Stimulated activated CD8-positive, alpha-beta memory T cell treated with anti-CD3 and anti-CD28 coated beads, Interleukin-7, amount 100 ng/mL, for 24 hours (primary cell): ENCODE data around the gene VAV3.
"Not testable (repeated sequence)": the region's sequence is repeated elsewhere in the genome, so short reads cannot be mapped to it uniquely, and the experiment has no call there.

ENCODE experiments used
- DNase-seq: peaks from one replicate; pipeline ENCODE4 v3.0.0-alpha.2; 2020; ENCODE audit warnings: low read depth

VAV3 gene

GRCh38 chr1:107733401-107733800 lies 231.6 kb downstream of the VAV3 start:
- DNase-seq, result not testable (repeated sequence)

- DNase-seq, result no peak
Observed at GRCh38 chr1:107727866-107728265, 237.1 kb downstream of the VAV3 start.

- DNase-seq, result no peak
Observed at GRCh38 chr1:107726860-107727259, 238.1 kb downstream of the VAV3 start.

- DNase-seq, result no peak
Observed at GRCh38 chr1:107724648-107725047, 240.3 kb downstream of the VAV3 start.

GRCh38 chr1:107720210-107720609 lies 244.8 kb downstream of the VAV3 start:
- DNase-seq, result not testable (repeated sequence)

GRCh38 chr1:107710005-107710404 lies 255.0 kb downstream of the VAV3 start:
- DNase-seq, result no peak

GRCh38 chr1:107707111-107707510 lies 257.9 kb downstream of the VAV3 start:
- no peak for DNase-seq

GRCh38 chr1:107706182-107706581 lies 258.8 kb downstream of the VAV3 start:
- DNase-seq, result no peak

- DNase-seq, result no peak
Observed at GRCh38 chr1:107704911-107705310, 260.1 kb downstream of the VAV3 start.

GRCh38 chr1:107702946-107703571 lies 261.9 kb downstream of the VAV3 start:
- DNase-seq, result no peak

- DNase-seq, result not testable (repeated sequence)
Observed at GRCh38 chr1:107700651-107701050, 264.3 kb downstream of the VAV3 start.

- no peak for DNase-seq
Observed at GRCh38 chr1:107698161-107698560, 266.8 kb downstream of the VAV3 start.

- DNase-seq, result no peak
Observed at GRCh38 chr1:107695341-107695740, 269.6 kb downstream of the VAV3 start.

GRCh38 chr1:107692580-107693345 lies 272.2 kb downstream of the VAV3 start:
- no peak for DNase-seq

- DNase-seq, result no peak
Observed at GRCh38 chr1:107691540-107691939, 273.4 kb downstream of the VAV3 start.

GRCh38 chr1:107690491-107690890 lies 274.5 kb downstream of the VAV3 start:
- DNase-seq, result no peak

- DNase-seq, result no peak
Observed at GRCh38 chr1:107689733-107690132, 275.2 kb downstream of the VAV3 start.

GRCh38 chr1:107689159-107689558 lies 275.8 kb downstream of the VAV3 start:
- no peak for DNase-seq

- DNase-seq, result no peak
Observed at GRCh38 chr1:107687849-107688753, 276.9 kb downstream of the VAV3 start.

- DNase-seq, result no peak
Observed at GRCh38 chr1:107683683-107684082, 281.3 kb downstream of the VAV3 start.

GRCh38 chr1:107683191-107683657 lies 281.8 kb downstream of the VAV3 start:
- DNase-seq, result no peak

GRCh38 chr1:107682467-107682866 lies 282.5 kb downstream of the VAV3 start:
- no peak for DNase-seq
